ENCODE data around the gene C1QTNF4. TPM values are rescaled to one million over a fixed set of nuclear protein-coding genes. Genes with fewer than 3 reads are reported as not detected.
"Not testable (repeated sequence)": the region's sequence is repeated elsewhere in the genome, so short reads cannot be mapped to it uniquely, and the experiment has no call there.

C1QTNF4 gene
- total RNA-seq, 4 donors from 2014 or later = 0.68 to 7.8 (median 1.8) TPM

DNA sequence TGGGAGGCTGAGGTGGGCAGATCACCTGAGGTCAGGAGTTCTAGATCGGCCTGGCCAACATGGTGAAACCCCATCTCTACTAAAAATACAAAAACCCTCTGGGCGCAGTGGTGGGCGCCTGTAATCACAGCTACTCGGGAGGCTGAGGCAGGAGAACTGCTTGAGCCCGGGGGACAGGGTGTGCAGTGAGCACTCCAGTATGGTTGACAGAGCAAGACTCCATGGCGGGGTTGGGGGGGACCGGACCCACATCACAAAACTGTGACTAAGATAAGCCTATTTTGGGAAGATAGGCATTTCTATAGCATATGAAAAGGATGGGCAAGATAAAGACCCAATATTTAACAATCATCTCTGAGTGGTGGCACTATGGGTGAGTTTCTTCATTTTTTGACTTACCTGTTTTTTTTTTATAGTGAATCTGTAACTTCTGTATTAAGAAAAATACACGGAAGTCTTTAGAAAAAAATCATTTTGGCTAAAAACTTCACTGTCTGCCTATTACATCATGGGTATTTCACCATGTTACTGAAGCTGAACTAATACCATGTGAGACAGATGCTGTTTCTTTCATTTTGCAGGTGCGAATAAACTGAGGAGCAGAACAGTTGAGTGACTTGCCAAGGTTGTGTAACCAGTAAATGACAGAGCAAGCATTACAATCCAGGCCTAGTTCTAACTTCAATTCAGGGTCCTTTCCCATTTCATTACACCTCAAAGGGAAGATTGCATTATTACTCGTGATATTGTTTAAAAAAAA lies 43.7 kb downstream of the C1QTNF4 start:
- Histone ChIP-seq H3K4me1 (peaks cover 19 to 52% (median 22%) of the 10 kb centered on the region in 4 donors), H3K4me3 (no peak overlapping the region), H3K36me3 (no peaks in the 10 kb centered on the region), H3K27me3 (no peaks in the 10 kb centered on the region), H3K27ac (peak overlapping the region in 3 of 4 donors; percentile 94 to 97 (median 95)), H3K9me3 (no peaks in the 10 kb centered on the region)
- intact Hi-C loops (cut with DNase I; ENCODE audit: low total_unique reads) = no loop called here
- no peak for DNase-seq
- 80 to 82% methylated on average over 7 to 10 of the region's 10 CpGs for WGBS, 2 donors (ENCODE audit: low coverage in 1 of 2)
- in situ Hi-C loops (cut with MboI; ENCODE audit: low pct_ligation_motif_present in 1 of 4, low pct_unique_long_range_greater_than_20kb in 1 of 4, low sequenced_read_pairs in 3 of 4) = loop anchor here in 1 of 4 donors (25.0 kb wide), 1 partner anchor 88 kb away; no protein-coding TSS in a partner anchor
- TF ChIP-seq, protein P1, sequence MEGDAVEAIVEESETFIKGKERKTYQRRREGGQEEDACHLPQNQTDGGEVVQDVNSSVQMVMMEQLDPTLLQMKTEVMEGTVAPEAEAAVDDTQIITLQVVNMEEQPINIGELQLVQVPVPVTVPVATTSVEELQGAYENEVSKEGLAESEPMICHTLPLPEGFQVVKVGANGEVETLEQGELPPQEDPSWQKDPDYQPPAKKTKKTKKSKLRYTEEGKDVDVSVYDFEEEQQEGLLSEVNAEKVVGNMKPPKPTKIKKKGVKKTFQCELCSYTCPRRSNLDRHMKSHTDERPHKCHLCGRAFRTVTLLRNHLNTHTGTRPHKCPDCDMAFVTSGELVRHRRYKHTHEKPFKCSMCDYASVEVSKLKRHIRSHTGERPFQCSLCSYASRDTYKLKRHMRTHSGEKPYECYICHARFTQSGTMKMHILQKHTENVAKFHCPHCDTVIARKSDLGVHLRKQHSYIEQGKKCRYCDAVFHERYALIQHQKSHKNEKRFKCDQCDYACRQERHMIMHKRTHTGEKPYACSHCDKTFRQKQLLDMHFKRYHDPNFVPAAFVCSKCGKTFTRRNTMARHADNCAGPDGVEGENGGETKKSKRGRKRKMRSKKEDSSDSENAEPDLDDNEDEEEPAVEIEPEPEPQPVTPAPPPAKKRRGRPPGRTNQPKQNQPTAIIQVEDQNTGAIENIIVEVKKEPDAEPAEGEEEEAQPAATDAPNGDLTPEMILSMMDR (IDR thresholded peaks at IDR 0.05) = no peak
- TF ChIP-seq POLR2A (IDR thresholded peaks at IDR 0.05) (no peak), POLR2AphosphoS5 (IDR thresholded peaks at IDR 0.05) (no peak), EP300 (IDR thresholded peaks at IDR 0.05; ENCODE audit: low read depth) (no peak)

DNA sequence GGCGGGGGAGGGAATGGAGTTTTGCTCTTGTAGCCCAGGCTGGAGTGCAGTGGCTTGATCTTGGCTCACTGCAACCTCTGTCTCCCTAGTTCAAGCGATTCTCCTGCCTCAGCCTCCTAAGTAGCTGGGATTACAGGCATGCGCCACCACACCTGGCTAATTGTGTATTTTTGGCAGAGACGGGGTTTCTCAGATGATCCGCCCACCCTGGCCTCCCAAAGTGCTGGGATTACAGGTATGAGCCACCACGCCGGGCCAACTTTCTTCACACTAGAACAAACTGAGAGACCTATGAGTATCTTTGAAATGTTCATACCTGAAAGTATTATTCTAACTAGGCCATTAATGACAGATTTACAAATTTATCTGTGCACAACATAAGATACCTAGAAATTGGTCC lies 47.9 kb downstream of the C1QTNF4 start:
- H3K27ac ChIP-seq; in situ Hi-C loops (cut with MboI; ENCODE audit: low pct_ligation_motif_present in 1 of 4, low pct_unique_long_range_greater_than_20kb in 1 of 4, low sequenced_read_pairs in 3 of 4); H3K9me3 ChIP-seq; H3K4me3 ChIP-seq; H3K27me3 ChIP-seq; DNase-seq; intact Hi-C loops (cut with DNase I; ENCODE audit: low total_unique reads); H3K36me3 ChIP-seq: not testable (repeated sequence)
- 76 to 89% methylated on average over 5 to 7 of the region's 7 CpGs for WGBS, 2 donors (ENCODE audit: low coverage in 1 of 2)
- H3K4me1 ChIP-seq = peaks cover 9 to 63% (median 14%) of the 10 kb centered on the region in 4 donors

DNA sequence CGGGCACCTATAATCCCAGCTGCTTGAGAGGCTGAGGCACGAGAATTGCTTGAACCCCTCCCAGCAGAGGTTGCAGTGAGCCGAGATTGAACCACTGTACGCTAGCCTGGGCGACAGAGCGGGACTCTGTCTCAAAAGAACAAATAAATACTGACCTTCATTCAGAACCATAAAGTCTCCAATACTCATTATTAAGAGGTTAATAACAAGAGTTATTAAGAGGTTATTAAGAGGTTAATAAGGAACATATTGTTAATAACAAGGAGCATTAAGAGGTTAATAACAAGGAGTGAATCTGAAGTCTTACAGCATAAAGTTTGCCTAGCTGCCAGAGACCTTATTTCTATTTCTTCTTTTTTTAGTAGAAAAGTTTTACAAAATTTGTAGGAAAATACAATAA lies 48.9 kb downstream of the C1QTNF4 start:
- Histone ChIP-seq H3K36me3 (no peaks in the 10 kb centered on the region), H3K27ac (no peak overlapping the region), H3K27me3 (no peaks in the 10 kb centered on the region), H3K4me1 (peaks cover 7 to 63% (median 12%) of the 10 kb centered on the region in 4 donors), H3K4me3 (no peak overlapping the region), H3K9me3 (no peaks in the 10 kb centered on the region)
- intact Hi-C loops (cut with DNase I; ENCODE audit: low total_unique reads) = no loop called here
- TF ChIP-seq, protein P1 (IDR thresholded peaks at IDR 0.05) = no peak
- TF ChIP-seq POLR2AphosphoS5 (IDR thresholded peaks at IDR 0.05) (no peak), EP300 (IDR thresholded peaks at IDR 0.05; ENCODE audit: low read depth) (no peak), POLR2A (IDR thresholded peaks at IDR 0.05) (no peak)
- in situ Hi-C loops (cut with MboI; ENCODE audit: low pct_ligation_motif_present in 1 of 4, low pct_unique_long_range_greater_than_20kb in 1 of 4, low sequenced_read_pairs in 3 of 4) = no loop called here
- no peak for DNase-seq
- 95 to 100% methylated on average over 2 to 6 of the region's 6 CpGs for WGBS, 2 donors (ENCODE audit: low coverage in 1 of 2)

DNA sequence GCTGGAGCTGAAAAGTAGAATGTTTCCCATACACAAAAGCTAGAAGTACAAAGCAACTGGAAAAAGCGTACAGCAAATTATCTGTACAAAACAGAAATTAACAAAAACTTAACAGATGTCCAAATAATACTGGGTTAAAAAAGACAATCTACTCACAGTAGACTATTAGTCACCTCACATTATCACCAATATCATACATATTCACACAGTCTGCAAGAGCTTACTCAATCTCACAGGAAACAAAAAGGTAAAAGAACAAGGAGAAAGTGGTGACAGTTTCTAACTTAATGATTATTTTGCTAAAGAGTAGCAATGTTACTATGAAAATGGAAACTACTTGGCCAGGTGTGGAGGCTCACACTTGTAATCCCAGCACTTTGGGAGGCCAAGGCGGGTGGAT lies 53.1 kb downstream of the C1QTNF4 start:
- H3K36me3 ChIP-seq = no peaks in the 10 kb centered on the region
- DNase-seq = no peak
- no peak overlapping the region for H3K4me3 ChIP-seq
- in situ Hi-C loops (cut with MboI; ENCODE audit: low pct_ligation_motif_present in 1 of 4, low pct_unique_long_range_greater_than_20kb in 1 of 4, low sequenced_read_pairs in 3 of 4) = no loop called here
- peaks cover 16 to 70% (median 31%) of the 10 kb centered on the region in 4 donors for H3K4me1 ChIP-seq
- intact Hi-C loops (cut with DNase I; ENCODE audit: low total_unique reads) = no loop called here
- H3K27me3 ChIP-seq = no peaks in the 10 kb centered on the region
- no peak overlapping the region for H3K27ac ChIP-seq
- 89 to 91% methylated on average over 1 to 2 of the region's 2 CpGs for WGBS, 2 donors (ENCODE audit: low coverage in 1 of 2)
- no peaks in the 10 kb centered on the region for H3K9me3 ChIP-seq
- no peak for TF ChIP-seq POLR2AphosphoS5 (IDR thresholded peaks at IDR 0.05)
- no peak for TF ChIP-seq POLR2A (IDR thresholded peaks at IDR 0.05)
- no peak for TF ChIP-seq EP300 (IDR thresholded peaks at IDR 0.05; ENCODE audit: low read depth)

DNA sequence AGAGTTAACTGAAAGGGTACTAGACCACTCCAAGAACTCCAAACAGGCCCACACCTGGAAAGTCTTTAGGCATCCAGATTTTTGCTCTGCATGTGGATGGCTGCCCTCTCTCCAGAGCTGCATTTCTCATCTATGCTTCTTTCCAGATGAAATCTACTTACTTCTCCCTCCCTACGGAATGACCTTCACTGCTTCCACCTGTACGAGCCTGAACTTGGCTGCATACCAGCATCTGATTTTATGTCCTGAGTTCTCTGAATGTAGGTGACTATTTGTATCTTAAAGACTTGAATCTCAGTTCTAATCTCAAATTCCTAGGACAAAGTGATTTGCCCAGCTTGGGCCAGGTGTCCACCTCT lies 54.6 kb downstream of the C1QTNF4 start:
- no peaks in the 10 kb centered on the region for H3K9me3 ChIP-seq
- no peak overlapping the region for H3K27ac ChIP-seq
- 36 to 66% methylated on average over 2 of the region's 2 CpGs for WGBS, 2 donors (ENCODE audit: low coverage in 1 of 2)
- in situ Hi-C loops (cut with MboI; ENCODE audit: low pct_ligation_motif_present in 1 of 4, low pct_unique_long_range_greater_than_20kb in 1 of 4, low sequenced_read_pairs in 3 of 4) (no loop called here), intact Hi-C loops (cut with DNase I; ENCODE audit: low total_unique reads) (no loop called here)
- H3K36me3 ChIP-seq = no peaks in the 10 kb centered on the region
- no peak for TF ChIP-seq POLR2A (IDR thresholded peaks at IDR 0.05)
- no peak for TF ChIP-seq EP300 (IDR thresholded peaks at IDR 0.05; ENCODE audit: low read depth)
- H3K4me3 ChIP-seq = no peak overlapping the region
- peaks cover 17 to 74% (median 32%) of the 10 kb centered on the region in 4 donors for H3K4me1 ChIP-seq
- DNase-seq = no peak
- H3K27me3 ChIP-seq = no peaks in the 10 kb centered on the region

Small RNA genes within 50 kb of the gene (small RNA-seq; reads per million reads assigned to genes)
- gene RN7SL652P (0 to 0.12 (median 0) reads per million in 4 donors), gene RNU5E-10P (0 reads per million in 4 donors)

Other genes with a start within 250 kb of the C1QTNF4 start
- gene MYBPC3, start 241.7 kb downstream of the C1QTNF4 start, total RNA-seq = not detected
- gene SPI1, start 215.9 kb downstream of the C1QTNF4 start, total RNA-seq = 10 to 100 TPM in 2 of 4 donors, 1 to 10 TPM in 2; 7.1 to 35.5 (median 17.2) TPM
- gene SLC39A13, start 185.8 kb downstream of the C1QTNF4 start, total RNA-seq = 10 to 100 TPM; 19.9 to 56.9 (median 43.1) TPM
- 100 to 1,000 TPM in 2 of 4 donors, 10 to 100 TPM in 2; 56.5 to 252 (median 91.4) TPM for gene PSMC3, start 168.0 kb downstream of the C1QTNF4 start, total RNA-seq
- gene RAPSN, start 145.3 kb downstream of the C1QTNF4 start, total RNA-seq = not detected
- gene CELF1, start 41.3 kb downstream of the C1QTNF4 start, total RNA-seq = 100 to 1,000 TPM in 2 of 4 donors, 10 to 100 TPM in 2; 82.9 to 248 (median 96.7) TPM
- 10 to 100 TPM; 19.1 to 79.1 (median 74.1) TPM for gene PTPMT1, start 28.8 kb downstream of the C1QTNF4 start, total RNA-seq
- 10 to 100 TPM in 3 of 4 donors, 1 to 10 TPM in 1; 9.4 to 20.3 (median 16.5) TPM for gene KBTBD4, start 15.4 kb downstream of the C1QTNF4 start, total RNA-seq
- 100 to 1,000 TPM in 3 of 4 donors, 10 to 100 TPM in 1; 72.6 to 256 (median 213) TPM for gene NDUFS3, start 15.3 kb downstream of the C1QTNF4 start, total RNA-seq
- gene FAM180B, start 7.7 kb downstream of the C1QTNF4 start, total RNA-seq = under 1 TPM in 1 of 4 donors, not detected in 3; 0.41 TPM
- 10 to 100 TPM; 21.5 to 92.2 (median 61.0) TPM for gene MTCH2, start 48.1 kb upstream of the C1QTNF4 start, total RNA-seq
- 10 to 100 TPM in 2 of 4 donors, 1 to 10 TPM in 2; 3.3 to 13.5 (median 8.0) TPM for gene AGBL2, start 121.0 kb upstream of the C1QTNF4 start, total RNA-seq
- 100 to 1,000 TPM in 3 of 4 donors, 10 to 100 TPM in 1; 85.9 to 312 (median 164) TPM for gene FNBP4, start 172.9 kb upstream of the C1QTNF4 start, total RNA-seq

All from transverse colon (tissue), 4 donors.